Measurements from ENCODE around the gene GALNT13.

Gene GALNT13

DNA sequence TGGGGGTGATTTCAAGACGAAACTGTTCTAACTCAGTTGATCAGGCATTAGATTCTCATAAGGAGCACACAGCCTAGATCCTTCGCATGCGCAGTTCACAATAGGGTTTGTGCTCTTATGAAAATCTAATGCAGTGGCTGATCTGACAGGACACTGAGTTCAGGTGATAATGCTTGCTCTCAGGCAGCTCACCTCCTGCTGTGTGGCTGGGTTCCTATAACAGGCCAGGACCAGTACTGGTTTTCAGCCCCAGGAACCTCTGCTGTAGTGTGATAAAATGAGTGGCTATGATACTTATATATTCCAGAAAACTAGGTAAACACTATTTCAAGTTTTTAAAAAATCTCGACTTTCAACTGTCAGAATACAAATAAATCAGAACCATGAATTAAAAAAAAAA lies 271.4 kb downstream of the GALNT13 start:
- DNase-seq (ENCODE audit: low read depth), result no peak
- in situ Hi-C loops (cut with HindIII; ENCODE audit: low sequenced_read_pairs), result no loop called here
- H3K4me3 ChIP-seq (ENCODE audit: low read depth, low read length), result no peak overlapping the region
- TF ChIP-seq, protein P1, sequence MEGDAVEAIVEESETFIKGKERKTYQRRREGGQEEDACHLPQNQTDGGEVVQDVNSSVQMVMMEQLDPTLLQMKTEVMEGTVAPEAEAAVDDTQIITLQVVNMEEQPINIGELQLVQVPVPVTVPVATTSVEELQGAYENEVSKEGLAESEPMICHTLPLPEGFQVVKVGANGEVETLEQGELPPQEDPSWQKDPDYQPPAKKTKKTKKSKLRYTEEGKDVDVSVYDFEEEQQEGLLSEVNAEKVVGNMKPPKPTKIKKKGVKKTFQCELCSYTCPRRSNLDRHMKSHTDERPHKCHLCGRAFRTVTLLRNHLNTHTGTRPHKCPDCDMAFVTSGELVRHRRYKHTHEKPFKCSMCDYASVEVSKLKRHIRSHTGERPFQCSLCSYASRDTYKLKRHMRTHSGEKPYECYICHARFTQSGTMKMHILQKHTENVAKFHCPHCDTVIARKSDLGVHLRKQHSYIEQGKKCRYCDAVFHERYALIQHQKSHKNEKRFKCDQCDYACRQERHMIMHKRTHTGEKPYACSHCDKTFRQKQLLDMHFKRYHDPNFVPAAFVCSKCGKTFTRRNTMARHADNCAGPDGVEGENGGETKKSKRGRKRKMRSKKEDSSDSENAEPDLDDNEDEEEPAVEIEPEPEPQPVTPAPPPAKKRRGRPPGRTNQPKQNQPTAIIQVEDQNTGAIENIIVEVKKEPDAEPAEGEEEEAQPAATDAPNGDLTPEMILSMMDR (IDR thresholded peaks at IDR 0.05; ENCODE audit: low read depth, low read length, missing control alignments), result no peak

DNA sequence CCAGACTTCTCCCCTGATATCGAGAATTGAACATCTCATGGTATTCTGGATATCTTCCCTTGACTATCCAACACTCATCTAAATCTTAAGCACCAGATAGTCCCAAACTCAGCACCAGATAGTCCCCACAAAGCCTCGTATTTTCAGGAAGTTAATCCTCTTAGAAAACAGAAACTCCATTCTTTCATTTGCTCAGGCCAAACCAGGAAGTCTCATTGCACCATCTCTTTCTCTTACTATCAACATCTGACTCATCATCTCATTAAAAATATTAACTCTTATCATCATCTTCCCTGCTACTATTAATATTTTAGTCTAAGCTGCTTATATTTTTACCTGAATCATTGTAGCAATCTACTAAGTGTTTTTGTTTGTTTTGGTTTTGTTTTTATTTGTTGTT lies 286.4 kb downstream of the GALNT13 start:
- in situ Hi-C loops (cut with HindIII; ENCODE audit: low sequenced_read_pairs), result no loop called here
- TF ChIP-seq, protein P1 (IDR thresholded peaks at IDR 0.05; ENCODE audit: low read depth, low read length, missing control alignments), result no peak
- H3K4me3 ChIP-seq (ENCODE audit: low read depth, low read length), result no peak overlapping the region
- DNase-seq (ENCODE audit: low read depth), result no peak

DNA sequence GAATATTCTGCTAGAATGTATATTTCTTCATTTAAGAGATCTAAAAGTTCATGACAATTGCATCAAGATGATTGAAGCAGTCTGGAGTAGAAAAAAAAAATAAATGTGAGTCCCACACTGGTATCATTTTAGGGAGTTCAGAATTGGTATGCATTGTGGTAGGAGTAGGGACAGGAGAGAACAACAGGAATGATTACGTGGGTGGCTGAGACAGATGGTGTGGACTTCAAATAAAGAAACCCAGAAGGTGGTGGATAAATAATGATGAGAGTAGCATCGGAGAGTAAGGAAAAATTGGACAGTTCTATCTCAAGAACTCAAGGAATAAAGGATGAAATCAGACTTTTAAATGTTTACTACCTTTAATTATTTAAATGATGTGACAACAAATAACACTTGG lies 289.6 kb downstream of the GALNT13 start:
- TF ChIP-seq, protein P1 (IDR thresholded peaks at IDR 0.05; ENCODE audit: low read depth, low read length, missing control alignments), result no peak
- in situ Hi-C loops (cut with HindIII; ENCODE audit: low sequenced_read_pairs), result no loop called here
- no peak overlapping the region for H3K4me3 ChIP-seq (ENCODE audit: low read depth, low read length)
- DNase-seq (ENCODE audit: low read depth), result no peak

DNA sequence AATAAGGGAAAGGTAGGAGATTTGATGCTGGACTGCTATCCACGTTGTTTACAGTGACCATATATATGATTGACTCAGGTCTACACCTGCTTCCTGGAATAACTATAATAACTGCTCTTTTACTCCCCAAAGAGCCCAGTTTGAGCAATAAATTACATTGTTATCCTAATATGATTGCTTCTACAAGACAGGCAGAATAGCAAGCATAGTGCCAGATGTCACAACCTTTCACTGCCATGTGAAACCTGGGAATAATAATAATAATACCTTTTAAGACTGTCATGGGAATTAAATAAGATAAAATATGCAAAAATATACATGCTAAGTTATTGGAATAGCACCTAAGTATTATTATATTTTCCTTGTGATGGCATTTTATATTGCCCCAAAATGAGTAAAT lies 298.7 kb downstream of the GALNT13 start:
- in situ Hi-C loops (cut with HindIII; ENCODE audit: low sequenced_read_pairs), result no loop called here
- TF ChIP-seq, protein P1 (IDR thresholded peaks at IDR 0.05; ENCODE audit: low read depth, low read length, missing control alignments), result no peak
- no peak for DNase-seq (ENCODE audit: low read depth)
- no peak overlapping the region for H3K4me3 ChIP-seq (ENCODE audit: low read depth, low read length)

DNA sequence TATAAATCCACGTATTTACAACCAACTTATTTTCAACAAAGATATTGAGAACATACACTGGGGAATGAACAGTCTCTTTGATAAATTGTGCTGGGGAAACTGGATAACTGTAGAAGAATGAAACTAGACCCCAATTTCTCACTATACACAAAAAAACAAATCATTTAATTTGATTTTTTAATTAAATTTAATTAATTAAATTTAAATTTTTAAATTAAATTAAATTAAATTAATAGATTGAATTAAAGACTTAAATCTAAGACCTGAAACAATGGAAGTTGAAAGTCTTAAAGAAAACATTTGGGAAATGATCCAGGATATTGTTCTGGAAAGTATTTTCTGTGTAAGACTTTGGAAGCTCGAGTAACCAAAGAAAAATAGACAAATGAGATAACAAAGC lies 301.4 kb downstream of the GALNT13 start:
- TF ChIP-seq, protein P1 (IDR thresholded peaks at IDR 0.05; ENCODE audit: low read depth, low read length, missing control alignments), result no peak
- DNase-seq (ENCODE audit: low read depth), result no peak
- no peak overlapping the region for H3K4me3 ChIP-seq (ENCODE audit: low read depth, low read length)
- in situ Hi-C loops (cut with HindIII; ENCODE audit: low sequenced_read_pairs), result no loop called here

DNA sequence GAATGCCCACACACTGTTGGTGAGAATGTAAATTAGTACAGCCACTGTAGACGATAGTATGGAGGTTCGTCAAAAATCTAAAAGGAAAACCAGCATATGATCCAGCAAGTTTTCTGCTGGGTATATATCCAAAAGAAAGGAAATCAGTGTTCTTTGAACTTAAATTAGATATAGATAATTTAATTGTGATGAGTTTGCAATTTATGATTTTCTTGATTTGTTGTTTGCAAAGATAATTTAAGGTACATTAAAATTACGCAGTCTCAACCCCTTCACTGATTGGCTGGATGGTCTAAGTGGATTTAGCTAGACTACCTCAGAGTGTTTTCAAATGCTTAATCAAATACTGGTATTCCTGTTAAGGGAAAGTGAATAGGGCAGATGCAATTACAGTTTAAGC lies 302.2 kb downstream of the GALNT13 start:
- TF ChIP-seq, protein P1 (IDR thresholded peaks at IDR 0.05; ENCODE audit: low read depth, low read length, missing control alignments), result no peak
- DNase-seq (ENCODE audit: low read depth), result no peak
- in situ Hi-C loops (cut with HindIII; ENCODE audit: low sequenced_read_pairs), result no loop called here
- H3K4me3 ChIP-seq (ENCODE audit: low read depth, low read length), result no peak overlapping the region

DNA sequence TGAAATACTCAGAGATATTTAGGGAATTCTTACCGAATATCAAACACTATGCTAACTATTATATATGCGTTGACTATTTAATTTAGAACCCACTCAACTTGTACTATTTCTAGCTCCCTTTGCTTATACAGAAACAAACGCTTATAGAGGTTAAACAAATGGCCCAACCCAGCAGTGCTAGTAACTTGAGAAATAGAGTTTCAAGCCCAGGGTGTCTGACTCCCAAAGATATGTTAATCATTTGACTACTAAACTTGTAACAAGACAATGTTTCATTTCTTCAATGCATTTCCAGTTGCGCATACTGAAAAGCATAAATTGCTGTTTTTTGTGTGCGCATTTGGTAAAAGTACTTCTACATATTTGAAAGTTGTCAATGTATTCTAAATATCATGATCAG lies 310.3 kb downstream of the GALNT13 start:
- no peak overlapping the region for H3K4me3 ChIP-seq (ENCODE audit: low read depth, low read length)
- DNase-seq (ENCODE audit: low read depth), result no peak
- TF ChIP-seq, protein P1 (IDR thresholded peaks at IDR 0.05; ENCODE audit: low read depth, low read length, missing control alignments), result no peak
- in situ Hi-C loops (cut with HindIII; ENCODE audit: low sequenced_read_pairs), result no loop called here

Data from astrocyte of the cerebellum (primary cell).